ENCODE data around the gene SS18L1. TPM values are rescaled to one million over a fixed set of nuclear protein-coding genes. Genes with fewer than 3 reads are reported as not detected.

The SS18L1 gene
- total RNA-seq, 1 experiment from 2014 or later: 28.1 TPM

DNA sequence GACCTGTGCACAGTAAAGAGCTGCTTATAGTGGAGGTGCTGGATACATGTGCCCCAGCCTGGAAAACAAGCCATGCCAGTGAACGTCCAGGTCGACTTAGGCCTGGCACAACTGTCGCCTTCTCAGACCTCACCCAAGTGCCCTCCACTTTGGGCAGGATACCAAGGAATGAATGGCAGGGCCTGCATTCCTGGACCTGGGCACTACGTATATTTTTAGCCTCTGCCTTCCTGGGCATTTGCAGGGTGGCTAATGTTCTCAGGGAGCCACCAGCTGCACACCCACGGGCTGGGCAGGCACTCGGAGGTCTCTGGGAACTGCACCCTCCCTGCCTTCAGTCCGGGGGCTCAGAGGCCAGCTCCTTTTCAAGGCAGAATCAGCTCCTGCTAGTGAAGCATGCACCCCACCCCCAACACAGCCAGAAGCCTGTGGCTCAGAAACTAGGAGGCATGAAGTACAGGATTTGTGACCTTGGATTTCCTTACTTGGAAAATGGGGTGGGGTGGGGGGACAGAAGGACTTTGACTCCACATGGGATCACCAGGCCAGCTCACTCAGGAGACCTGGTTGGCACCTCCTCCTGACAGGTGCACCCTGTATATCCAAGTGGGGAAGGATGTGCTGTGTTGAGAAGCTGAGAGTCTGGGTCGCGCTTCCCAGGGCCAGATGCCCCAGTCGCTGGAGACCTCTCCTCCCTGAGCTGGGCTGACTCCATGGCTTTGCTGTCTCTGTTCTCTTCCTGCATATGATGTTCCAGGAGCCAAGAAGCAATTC, 23.8 kb upstream of the SS18L1 start:
- Histone ChIP-seq H3K9me2 (ENCODE audit: insufficient read depth) (no peaks in the 10 kb centered on the region), H3K4me1 (ENCODE audit: control insufficient read depth in 1 of 2, insufficient read depth in 2 of 2, low read length in 2 of 2) (peaks cover 12 to 26% of the 10 kb centered on the region in 2 experiments), H3K9me3 (ENCODE audit: control insufficient read depth in 1 of 2, insufficient read depth in 1 of 2, low read depth in 1 of 2, low read length in 2 of 2) (no peaks in the 10 kb centered on the region), H3K4me3 (replicated peaks in 1 of 2; ENCODE audit: low read depth in 1 of 2, low read length in 2 of 2) (no peak overlapping the region), H3K27ac (ENCODE audit: low read depth, low read length) (no peak overlapping the region), H3K36me3 (ENCODE audit: control insufficient read depth in 1 of 2, insufficient read depth in 2 of 2, low read length in 2 of 2) (no peaks in the 10 kb centered on the region), H4K20me1 (ENCODE audit: insufficient read depth) (no peaks in the 10 kb centered on the region; the same call in 1 of the 2 replicates), H2AFZ (ENCODE audit: low read depth, low read length, poor library complexity, severe bottlenecking) (no peak overlapping the region), H3K27me3 (ENCODE audit: insufficient read depth, low read length) (no peaks in the 10 kb centered on the region), H3K79me2 (ENCODE audit: insufficient read depth, low read length) (peaks cover 20% of the 10 kb centered on the region), H3K4me2 (ENCODE audit: low read length) (no peak overlapping the region), H3K9ac (ENCODE audit: low read length) (no peak overlapping the region)
- ATAC-seq (no peak), DNase-seq (ENCODE audit: low read depth, low spot score) (no peak)
- TF ChIP-seq ELF1 (IDR thresholded peaks at IDR 0.05; ENCODE audit: borderline replicate concordance, low read depth): no peak
- TF ChIP-seq, protein P1, sequence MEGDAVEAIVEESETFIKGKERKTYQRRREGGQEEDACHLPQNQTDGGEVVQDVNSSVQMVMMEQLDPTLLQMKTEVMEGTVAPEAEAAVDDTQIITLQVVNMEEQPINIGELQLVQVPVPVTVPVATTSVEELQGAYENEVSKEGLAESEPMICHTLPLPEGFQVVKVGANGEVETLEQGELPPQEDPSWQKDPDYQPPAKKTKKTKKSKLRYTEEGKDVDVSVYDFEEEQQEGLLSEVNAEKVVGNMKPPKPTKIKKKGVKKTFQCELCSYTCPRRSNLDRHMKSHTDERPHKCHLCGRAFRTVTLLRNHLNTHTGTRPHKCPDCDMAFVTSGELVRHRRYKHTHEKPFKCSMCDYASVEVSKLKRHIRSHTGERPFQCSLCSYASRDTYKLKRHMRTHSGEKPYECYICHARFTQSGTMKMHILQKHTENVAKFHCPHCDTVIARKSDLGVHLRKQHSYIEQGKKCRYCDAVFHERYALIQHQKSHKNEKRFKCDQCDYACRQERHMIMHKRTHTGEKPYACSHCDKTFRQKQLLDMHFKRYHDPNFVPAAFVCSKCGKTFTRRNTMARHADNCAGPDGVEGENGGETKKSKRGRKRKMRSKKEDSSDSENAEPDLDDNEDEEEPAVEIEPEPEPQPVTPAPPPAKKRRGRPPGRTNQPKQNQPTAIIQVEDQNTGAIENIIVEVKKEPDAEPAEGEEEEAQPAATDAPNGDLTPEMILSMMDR (IDR thresholded peaks at IDR 0.05 in 2 of 3, conservative IDR thresholded peaks at IDR 0.05 in 1 of 3; ENCODE audit: borderline replicate concordance in 1 of 3, insufficient read depth in 1 of 3, low read depth in 2 of 3, low read length in 2 of 3): no peak
- no peak for TF ChIP-seq YY1 (IDR thresholded peaks at IDR 0.05; ENCODE audit: extremely low read depth, insufficient replicate concordance, low read depth, low read length)
- TF ChIP-seq, protein P2, sequence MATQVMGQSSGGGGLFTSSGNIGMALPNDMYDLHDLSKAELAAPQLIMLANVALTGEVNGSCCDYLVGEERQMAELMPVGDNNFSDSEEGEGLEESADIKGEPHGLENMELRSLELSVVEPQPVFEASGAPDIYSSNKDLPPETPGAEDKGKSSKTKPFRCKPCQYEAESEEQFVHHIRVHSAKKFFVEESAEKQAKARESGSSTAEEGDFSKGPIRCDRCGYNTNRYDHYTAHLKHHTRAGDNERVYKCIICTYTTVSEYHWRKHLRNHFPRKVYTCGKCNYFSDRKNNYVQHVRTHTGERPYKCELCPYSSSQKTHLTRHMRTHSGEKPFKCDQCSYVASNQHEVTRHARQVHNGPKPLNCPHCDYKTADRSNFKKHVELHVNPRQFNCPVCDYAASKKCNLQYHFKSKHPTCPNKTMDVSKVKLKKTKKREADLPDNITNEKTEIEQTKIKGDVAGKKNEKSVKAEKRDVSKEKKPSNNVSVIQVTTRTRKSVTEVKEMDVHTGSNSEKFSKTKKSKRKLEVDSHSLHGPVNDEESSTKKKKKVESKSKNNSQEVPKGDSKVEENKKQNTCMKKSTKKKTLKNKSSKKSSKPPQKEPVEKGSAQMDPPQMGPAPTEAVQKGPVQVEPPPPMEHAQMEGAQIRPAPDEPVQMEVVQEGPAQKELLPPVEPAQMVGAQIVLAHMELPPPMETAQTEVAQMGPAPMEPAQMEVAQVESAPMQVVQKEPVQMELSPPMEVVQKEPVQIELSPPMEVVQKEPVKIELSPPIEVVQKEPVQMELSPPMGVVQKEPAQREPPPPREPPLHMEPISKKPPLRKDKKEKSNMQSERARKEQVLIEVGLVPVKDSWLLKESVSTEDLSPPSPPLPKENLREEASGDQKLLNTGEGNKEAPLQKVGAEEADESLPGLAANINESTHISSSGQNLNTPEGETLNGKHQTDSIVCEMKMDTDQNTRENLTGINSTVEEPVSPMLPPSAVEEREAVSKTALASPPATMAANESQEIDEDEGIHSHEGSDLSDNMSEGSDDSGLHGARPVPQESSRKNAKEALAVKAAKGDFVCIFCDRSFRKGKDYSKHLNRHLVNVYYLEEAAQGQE (IDR thresholded peaks at IDR 0.05; ENCODE audit: low read depth): no peak
- no peak for TF ChIP-seq SP1 (IDR thresholded peaks at IDR 0.05; ENCODE audit: low read depth)
- TF ChIP-seq SRF (IDR thresholded peaks at IDR 0.05; ENCODE audit: low read depth): no peak
- TF ChIP-seq FOSL1 (IDR thresholded peaks at IDR 0.05; ENCODE audit: low read depth): no peak
- no peak for TF ChIP-seq EZH2 (IDR thresholded peaks at IDR 0.05)
- TF ChIP-seq EGR1 (IDR thresholded peaks at IDR 0.05; ENCODE audit: low read depth): no peak
- no peak for TF ChIP-seq CBX3 (IDR thresholded peaks at IDR 0.05; ENCODE audit: low read depth)
- TF ChIP-seq CEBPB (IDR thresholded peaks at IDR 0.05; ENCODE audit: low read depth): no peak
- TF ChIP-seq ZFX (IDR thresholded peaks at IDR 0.05): no peak
- TF ChIP-seq JUND (IDR thresholded peaks at IDR 0.05): no peak
- no peak for TF ChIP-seq ZNF274 (IDR thresholded peaks at IDR 0.05; ENCODE audit: low read depth, low read length)
- TF ChIP-seq, protein P3, sequence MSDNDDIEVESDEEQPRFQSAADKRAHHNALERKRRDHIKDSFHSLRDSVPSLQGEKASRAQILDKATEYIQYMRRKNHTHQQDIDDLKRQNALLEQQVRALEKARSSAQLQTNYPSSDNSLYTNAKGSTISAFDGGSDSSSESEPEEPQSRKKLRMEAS (IDR thresholded peaks at IDR 0.05): no peak
- TF ChIP-seq RAD21 (IDR thresholded peaks at IDR 0.05; ENCODE audit: low read depth): no peak
- TF ChIP-seq TCF7L2 (IDR thresholded peaks at IDR 0.05; ENCODE audit: borderline replicate concordance, extremely low read depth, insufficient read depth, insufficient read length): no peak
- TF ChIP-seq POLR2AphosphoS5 (IDR thresholded peaks at IDR 0.05; ENCODE audit: low read depth, low read length): no peak
- no peak for TF ChIP-seq POLR2A (IDR thresholded peaks at IDR 0.05; ENCODE audit: borderline replicate concordance, extremely low read depth, insufficient read depth, insufficient read length)
- ChIA-PET CTCF (no interaction called here), POLR2A (no interaction called here), RAD21 (ENCODE audit: low non-redundant PET in 1 of 2, low total read pairs in 2 of 2, uncharacterized antibody in 2 of 2, unreplicated experiment in 2 of 2) (no interaction called here)
- intact Hi-C loops (cut with micrococcal nuclease): loop anchor here (5.0 kb wide), 1 partner anchor 52 kb away; the partner anchor contains the start of gene TAF4
- no TSS peak for BruUV-seq (replicated peaks)

Measured in HCT116 (cell line).